ENCODE results near the gene ADAMTS3.

The ADAMTS3 gene

GRCh38 chr4:72568959-72569718 lies at the start of gene ADAMTS3:
Gene ADAMTS3, minus strand, starts transcription at chr4:72569221. Its CDS starts 459 bp downstream, at chr4:72568762.
- DNase-seq (ENCODE audit: low spot score) = peak; percentile 62

- no peak for DNase-seq (ENCODE audit: low spot score)
These were observed 44.9 kb upstream of the ADAMTS3 start for GRCh38 chr4:72613959-72614358.

GRCh38 chr4:72606751-72607150 lies 37.7 kb upstream of the ADAMTS3 start:
- DNase-seq (ENCODE audit: low spot score) = no peak

- DNase-seq (ENCODE audit: low spot score) = no peak
These were observed 35.3 kb upstream of the ADAMTS3 start for GRCh38 chr4:72604324-72604723.

GRCh38 chr4:72602396-72603376 lies 33.7 kb upstream of the ADAMTS3 start:
- DNase-seq (ENCODE audit: low spot score) = no peak

- DNase-seq (ENCODE audit: low spot score) = no peak
These were observed 22.8 kb upstream of the ADAMTS3 start for GRCh38 chr4:72591547-72592454.

- DNase-seq (ENCODE audit: low spot score) = no peak
These were observed 18.3 kb upstream of the ADAMTS3 start for GRCh38 chr4:72587334-72587733.

GRCh38 chr4:72582853-72583252 lies 13.8 kb upstream of the ADAMTS3 start:
- DNase-seq (ENCODE audit: low spot score) = no peak

- no peak for DNase-seq (ENCODE audit: low spot score)
These were observed 8.2 kb upstream of the ADAMTS3 start for GRCh38 chr4:72577211-72577610.

- DNase-seq (ENCODE audit: low spot score) = no peak
These were observed 2.3 kb upstream of the ADAMTS3 start for GRCh38 chr4:72571337-72571736.

GRCh38 chr4:72569719-72570235 lies 756 bp upstream of the ADAMTS3 start:
- peak; percentile 15 for DNase-seq (ENCODE audit: low spot score)

- peak; percentile 76 for DNase-seq (ENCODE audit: low spot score)
These were observed 973 bp downstream of the ADAMTS3 start for GRCh38 chr4:72567821-72568675.

- DNase-seq (ENCODE audit: low spot score) = no peak
These were observed 2.0 kb downstream of the ADAMTS3 start for GRCh38 chr4:72567036-72567435.

- DNase-seq (ENCODE audit: low spot score) = no peak
These were observed 2.5 kb downstream of the ADAMTS3 start for GRCh38 chr4:72566464-72566972.

GRCh38 chr4:72564789-72565188 lies 4.2 kb downstream of the ADAMTS3 start:
- DNase-seq (ENCODE audit: low spot score) = no peak

- no peak for DNase-seq (ENCODE audit: low spot score)
These were observed 4.8 kb downstream of the ADAMTS3 start for GRCh38 chr4:72564184-72564583.

- no peak for DNase-seq (ENCODE audit: low spot score)
These were observed 10.4 kb downstream of the ADAMTS3 start for GRCh38 chr4:72558655-72559054.

- DNase-seq (ENCODE audit: low spot score) = no peak
These were observed 12.0 kb downstream of the ADAMTS3 start for GRCh38 chr4:72557021-72557420.

GRCh38 chr4:72555377-72555831 lies 13.6 kb downstream of the ADAMTS3 start:
- DNase-seq (ENCODE audit: low spot score) = no peak
